ENCODE data around the gene DRC7.

DNA sequence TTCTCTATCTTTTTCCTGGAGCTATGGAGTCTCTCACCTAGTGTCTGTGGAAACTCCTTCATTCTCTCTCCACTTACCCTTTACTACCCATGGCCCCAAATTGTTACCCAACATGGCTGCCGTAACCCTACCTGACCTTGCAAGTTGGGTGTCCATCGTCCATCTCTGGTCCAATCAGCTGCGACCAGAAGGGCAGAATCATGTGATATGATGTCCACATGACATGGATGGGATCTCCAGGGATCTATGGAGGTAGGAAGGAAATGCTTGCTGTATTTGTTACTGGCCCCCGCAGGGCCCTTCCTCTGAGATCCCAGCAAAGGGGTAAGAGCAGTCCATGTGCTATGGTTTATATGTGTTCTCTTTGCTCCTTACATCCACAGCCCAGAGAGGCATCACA is 8.0 kb upstream of the DRC7 start:
- TF ChIP-seq POLR2A (IDR thresholded peaks at IDR 0.05) (no peak), EP300 (IDR thresholded peaks at IDR 0.05) (no peak)
- TF ChIP-seq, protein P1, sequence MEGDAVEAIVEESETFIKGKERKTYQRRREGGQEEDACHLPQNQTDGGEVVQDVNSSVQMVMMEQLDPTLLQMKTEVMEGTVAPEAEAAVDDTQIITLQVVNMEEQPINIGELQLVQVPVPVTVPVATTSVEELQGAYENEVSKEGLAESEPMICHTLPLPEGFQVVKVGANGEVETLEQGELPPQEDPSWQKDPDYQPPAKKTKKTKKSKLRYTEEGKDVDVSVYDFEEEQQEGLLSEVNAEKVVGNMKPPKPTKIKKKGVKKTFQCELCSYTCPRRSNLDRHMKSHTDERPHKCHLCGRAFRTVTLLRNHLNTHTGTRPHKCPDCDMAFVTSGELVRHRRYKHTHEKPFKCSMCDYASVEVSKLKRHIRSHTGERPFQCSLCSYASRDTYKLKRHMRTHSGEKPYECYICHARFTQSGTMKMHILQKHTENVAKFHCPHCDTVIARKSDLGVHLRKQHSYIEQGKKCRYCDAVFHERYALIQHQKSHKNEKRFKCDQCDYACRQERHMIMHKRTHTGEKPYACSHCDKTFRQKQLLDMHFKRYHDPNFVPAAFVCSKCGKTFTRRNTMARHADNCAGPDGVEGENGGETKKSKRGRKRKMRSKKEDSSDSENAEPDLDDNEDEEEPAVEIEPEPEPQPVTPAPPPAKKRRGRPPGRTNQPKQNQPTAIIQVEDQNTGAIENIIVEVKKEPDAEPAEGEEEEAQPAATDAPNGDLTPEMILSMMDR (IDR thresholded peaks at IDR 0.05) = no peak
